Esophagus squamous epithelium (tissue), 4 donors: ENCODE measurements around the gene IFT122.

Experiments used
- CTCF ChIP-seq, 6 experiments: fragments of 450-650 bp in 4 of 6; fragments of 200-600 bp in 2 of 6; sonication (generic) in 2 of 6; IDR thresholded peaks; one replicate each; pipeline ENCODE4 v1.5.1; 2016 to 2019; ENCODE audit warnings: antibody characterized with exemption in 6 of 6, mild to moderate bottlenecking in 4 of 6, moderate library complexity in 4 of 6
- POLR2A ChIP-seq, 4 donors: fragments of 450-650 bp; IDR thresholded peaks; one replicate each; pipeline ENCODE4 v1.6.1; 2017; ENCODE audit warnings: antibody characterized with exemption in 4 of 4, mild to moderate bottlenecking in 4 of 4, moderate library complexity in 3 of 4

DNA sequence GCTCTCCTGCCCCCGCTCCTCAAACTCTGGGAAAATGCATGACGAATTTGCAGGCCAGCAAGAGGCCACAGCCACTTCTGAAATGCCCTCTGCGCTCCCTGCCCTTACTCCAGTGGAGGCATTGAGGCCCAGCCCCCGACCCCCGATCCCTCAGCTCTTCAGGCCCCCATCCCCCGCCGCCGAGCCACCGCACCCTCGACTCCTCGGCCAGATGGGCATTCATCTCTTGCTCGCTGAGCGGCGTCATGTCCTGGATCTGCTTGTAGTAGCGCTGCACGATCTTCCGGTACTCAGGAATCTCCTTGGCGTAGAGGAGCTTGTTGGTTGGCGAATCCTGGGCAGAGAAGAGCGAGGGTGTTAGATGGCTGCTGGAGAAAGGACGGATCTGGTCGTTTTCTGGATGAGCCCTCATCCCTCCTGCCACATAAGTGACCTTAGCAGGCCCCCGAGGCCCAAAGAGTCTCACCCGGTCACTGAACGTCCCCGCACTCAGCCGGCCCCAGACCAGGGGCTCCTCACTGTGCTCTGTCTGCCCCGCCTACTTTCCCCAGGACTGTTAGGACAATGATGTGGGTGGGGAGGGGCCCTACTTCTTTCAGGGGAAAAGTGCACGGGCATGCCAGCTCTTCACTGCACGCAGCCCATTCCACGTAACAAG lies 117.0 kb downstream of the IFT122 start:
- TF ChIP-seq CTCF (IDR thresholded peaks at IDR 0.05) (no peak), POLR2A (IDR thresholded peaks at IDR 0.05) (no peak)
